ENCODE data around the gene UTF1.

UTF1 gene

DNA sequence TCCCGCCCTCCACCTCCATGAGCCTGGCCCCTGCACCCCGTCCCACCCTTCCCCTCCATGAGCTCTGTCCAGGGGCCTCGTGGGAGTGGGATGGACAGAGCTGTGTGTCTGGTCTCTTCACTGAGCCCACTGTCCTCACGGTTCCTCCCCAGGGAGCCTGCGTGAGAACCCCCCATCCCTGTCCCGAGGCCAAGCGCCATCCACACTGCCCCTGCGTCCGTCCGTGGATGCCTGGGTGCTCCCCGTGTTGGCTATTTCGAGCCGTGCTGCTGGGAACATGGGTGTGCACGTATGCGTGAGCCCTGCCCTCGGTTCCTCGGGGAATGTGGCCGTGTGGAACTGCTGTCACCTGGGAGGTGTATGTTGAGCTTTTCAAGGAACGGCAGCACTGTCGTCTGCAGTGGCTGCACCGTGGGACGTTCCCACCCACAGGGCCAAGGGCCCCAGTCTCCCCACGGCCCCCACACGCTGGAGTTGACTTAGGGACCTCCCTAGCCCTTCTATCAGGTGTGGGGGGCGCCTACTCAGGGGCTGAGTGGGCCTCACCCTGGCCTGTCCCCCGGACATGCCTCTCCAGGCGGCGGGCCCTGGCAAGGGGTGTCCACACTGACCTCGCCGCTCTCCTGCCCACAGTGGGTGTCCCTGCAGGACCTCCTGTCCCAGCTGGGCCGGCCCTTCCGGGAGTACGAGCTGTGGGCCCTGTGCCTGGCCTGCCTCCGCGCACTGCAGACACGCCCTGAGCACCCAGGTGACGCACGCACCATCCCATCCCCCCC, 41.9 kb upstream of the UTF1 start:
- H3K23ac ChIP-seq (ENCODE audit: low read length), result no peak overlapping the region
- H3K4me2 ChIP-seq (ENCODE audit: low read length), result no peak overlapping the region
- no peaks in the 10 kb centered on the region for H3K79me1 ChIP-seq (ENCODE audit: low read length)
- H3K79me2 ChIP-seq (ENCODE audit: control insufficient read depth, insufficient read depth, low read length), result no peaks in the 10 kb centered on the region
- H3K27me3 ChIP-seq (ENCODE audit: insufficient read depth, low read length, poor library complexity), result no peaks in the 10 kb centered on the region
- H3K4me3 ChIP-seq (ENCODE audit: low read length), result no peak overlapping the region
- no CpG with 5 or more reads among the region's 38 CpGs for WGBS (ENCODE audit: extremely low coverage, insufficient coverage, low lambda C conversion rate)
- H2BK5ac ChIP-seq (ENCODE audit: low read length), result no peak overlapping the region
- H3K9ac ChIP-seq (ENCODE audit: low read length), result no peak overlapping the region
- H2AK5ac ChIP-seq (ENCODE audit: low read length), result no peak overlapping the region
- H2BK120ac ChIP-seq (ENCODE audit: low read depth, low read length), result no peak overlapping the region
- H3K27ac ChIP-seq (ENCODE audit: low read depth, low read length), result no peak overlapping the region
- H3K4ac ChIP-seq (ENCODE audit: low read depth, low read length), result no peak overlapping the region
- no peak overlapping the region for H4K5ac ChIP-seq (ENCODE audit: low read length)
- H4K8ac ChIP-seq (ENCODE audit: low read depth, low read length), result no peak overlapping the region
- no peak overlapping the region for H2BK15ac ChIP-seq (replicated peaks; ENCODE audit: low read depth)
- H3K4me1 ChIP-seq (ENCODE audit: control insufficient read depth, low read depth, low read length), result no peaks in the 10 kb centered on the region
- no peak overlapping the region for H3K18ac ChIP-seq (ENCODE audit: low read length)
- no peak overlapping the region for H3K56ac ChIP-seq (ENCODE audit: low read length)
- H3K36me3 ChIP-seq (ENCODE audit: control insufficient read depth, insufficient read depth, low read length), result no peaks in the 10 kb centered on the region
- DNase-seq, result no peak

DNA sequence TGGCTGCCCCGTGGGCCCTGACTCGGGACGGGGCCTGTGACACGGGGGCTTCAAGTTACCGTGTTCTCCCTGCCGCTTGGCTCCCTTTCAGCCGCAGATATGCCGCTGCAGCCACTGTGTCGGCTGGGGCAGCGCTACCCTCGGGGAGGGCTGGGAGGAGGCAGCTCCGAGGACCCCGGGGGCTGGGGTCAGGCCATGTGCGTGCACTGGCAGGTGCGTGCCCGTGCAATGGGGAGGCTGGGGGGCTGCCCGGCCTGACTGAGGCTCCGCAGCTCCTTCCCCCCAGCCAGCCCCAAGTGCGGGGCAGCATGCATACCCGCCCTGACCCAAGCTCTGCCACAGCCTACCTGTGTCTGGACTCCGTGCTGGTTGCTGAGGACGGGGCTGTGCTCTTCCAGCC, 40.8 kb upstream of the UTF1 start:
- Histone ChIP-seq H3K79me1 (ENCODE audit: low read length) (no peaks in the 10 kb centered on the region), H3K27ac (ENCODE audit: low read depth, low read length) (no peak overlapping the region), H4K8ac (ENCODE audit: low read depth, low read length) (no peak overlapping the region), H3K4me2 (ENCODE audit: low read length) (no peak overlapping the region), H3K4me3 (ENCODE audit: low read length) (no peak overlapping the region), H3K18ac (ENCODE audit: low read length) (no peak overlapping the region), H2BK15ac (replicated peaks; ENCODE audit: low read depth) (no peak overlapping the region), H3K36me3 (ENCODE audit: control insufficient read depth, insufficient read depth, low read length) (no peaks in the 10 kb centered on the region), H2AK5ac (ENCODE audit: low read length) (no peak overlapping the region), H4K5ac (ENCODE audit: low read length) (no peak overlapping the region), H3K9ac (ENCODE audit: low read length) (no peak overlapping the region), H3K79me2 (ENCODE audit: control insufficient read depth, insufficient read depth, low read length) (no peaks in the 10 kb centered on the region), H2BK120ac (ENCODE audit: low read depth, low read length) (no peak overlapping the region), H3K4me1 (ENCODE audit: control insufficient read depth, low read depth, low read length) (no peaks in the 10 kb centered on the region), H3K4ac (ENCODE audit: low read depth, low read length) (no peak overlapping the region), H3K56ac (ENCODE audit: low read length) (no peak overlapping the region), H3K23ac (ENCODE audit: low read length) (no peak overlapping the region), H2BK5ac (ENCODE audit: low read length) (no peak overlapping the region), H3K27me3 (ENCODE audit: insufficient read depth, low read length, poor library complexity) (no peaks in the 10 kb centered on the region)
- no peak for DNase-seq
- WGBS (ENCODE audit: extremely low coverage, insufficient coverage, low lambda C conversion rate), result no CpG with 5 or more reads among the region's 22 CpGs

GRCh38 chr10:133189726-133190125, 40.3 kb upstream of the UTF1 start:
- H3K9ac ChIP-seq (ENCODE audit: low read length), result no peak overlapping the region
- H2BK15ac ChIP-seq (replicated peaks; ENCODE audit: low read depth), result no peak overlapping the region
- H2AK5ac ChIP-seq (ENCODE audit: low read length), result no peak overlapping the region
- H3K23ac ChIP-seq (ENCODE audit: low read length), result no peak overlapping the region
- WGBS (ENCODE audit: extremely low coverage, insufficient coverage, low lambda C conversion rate), result no CpG with 5 or more reads among the region's 14 CpGs
- H3K4me3 ChIP-seq (ENCODE audit: low read length), result no peak overlapping the region
- H3K18ac ChIP-seq (ENCODE audit: low read length), result no peak overlapping the region
- no peak overlapping the region for H3K27ac ChIP-seq (ENCODE audit: low read depth, low read length)
- no peak overlapping the region for H3K4me2 ChIP-seq (ENCODE audit: low read length)
- DNase-seq, result no peak
- no peak overlapping the region for H2BK5ac ChIP-seq (ENCODE audit: low read length)
- H3K79me2 ChIP-seq (ENCODE audit: control insufficient read depth, insufficient read depth, low read length), result no peaks in the 10 kb centered on the region
- no peaks in the 10 kb centered on the region for H3K79me1 ChIP-seq (ENCODE audit: low read length)
- no peaks in the 10 kb centered on the region for H3K4me1 ChIP-seq (ENCODE audit: control insufficient read depth, low read depth, low read length)
- H3K36me3 ChIP-seq (ENCODE audit: control insufficient read depth, insufficient read depth, low read length), result no peaks in the 10 kb centered on the region
- no peak overlapping the region for H4K8ac ChIP-seq (ENCODE audit: low read depth, low read length)
- H3K4ac ChIP-seq (ENCODE audit: low read depth, low read length), result no peak overlapping the region
- no peak overlapping the region for H4K5ac ChIP-seq (ENCODE audit: low read length)
- H3K56ac ChIP-seq (ENCODE audit: low read length), result no peak overlapping the region
- no peaks in the 10 kb centered on the region for H3K27me3 ChIP-seq (ENCODE audit: insufficient read depth, low read length, poor library complexity)
- H2BK120ac ChIP-seq (ENCODE audit: low read depth, low read length), result no peak overlapping the region

GRCh38 chr10:133190225-133190624, 39.8 kb upstream of the UTF1 start:
- H3K4me2 ChIP-seq (ENCODE audit: low read length), result no peak overlapping the region
- no peak overlapping the region for H3K18ac ChIP-seq (ENCODE audit: low read length)
- no peaks in the 10 kb centered on the region for H3K79me2 ChIP-seq (ENCODE audit: control insufficient read depth, insufficient read depth, low read length)
- H4K8ac ChIP-seq (ENCODE audit: low read depth, low read length), result no peak overlapping the region
- no peak overlapping the region for H2AK5ac ChIP-seq (ENCODE audit: low read length)
- no peak overlapping the region for H3K56ac ChIP-seq (ENCODE audit: low read length)
- no peaks in the 10 kb centered on the region for H3K36me3 ChIP-seq (ENCODE audit: control insufficient read depth, insufficient read depth, low read length)
- H3K4ac ChIP-seq (ENCODE audit: low read depth, low read length), result no peak overlapping the region
- no peak for DNase-seq
- no peak overlapping the region for H3K4me3 ChIP-seq (ENCODE audit: low read length)
- H2BK5ac ChIP-seq (ENCODE audit: low read length), result no peak overlapping the region
- no peaks in the 10 kb centered on the region for H3K27me3 ChIP-seq (ENCODE audit: insufficient read depth, low read length, poor library complexity)
- H3K9ac ChIP-seq (ENCODE audit: low read length), result no peak overlapping the region
- no peak overlapping the region for H3K23ac ChIP-seq (ENCODE audit: low read length)
- H3K79me1 ChIP-seq (ENCODE audit: low read length), result no peaks in the 10 kb centered on the region
- H3K4me1 ChIP-seq (ENCODE audit: control insufficient read depth, low read depth, low read length), result no peaks in the 10 kb centered on the region
- WGBS (ENCODE audit: extremely low coverage, insufficient coverage, low lambda C conversion rate), result no CpG with 5 or more reads among the region's 10 CpGs
- H3K27ac ChIP-seq (ENCODE audit: low read depth, low read length), result no peak overlapping the region
- no peak overlapping the region for H2BK120ac ChIP-seq (ENCODE audit: low read depth, low read length)
- H2BK15ac ChIP-seq (replicated peaks; ENCODE audit: low read depth), result no peak overlapping the region
- no peak overlapping the region for H4K5ac ChIP-seq (ENCODE audit: low read length)

DNA sequence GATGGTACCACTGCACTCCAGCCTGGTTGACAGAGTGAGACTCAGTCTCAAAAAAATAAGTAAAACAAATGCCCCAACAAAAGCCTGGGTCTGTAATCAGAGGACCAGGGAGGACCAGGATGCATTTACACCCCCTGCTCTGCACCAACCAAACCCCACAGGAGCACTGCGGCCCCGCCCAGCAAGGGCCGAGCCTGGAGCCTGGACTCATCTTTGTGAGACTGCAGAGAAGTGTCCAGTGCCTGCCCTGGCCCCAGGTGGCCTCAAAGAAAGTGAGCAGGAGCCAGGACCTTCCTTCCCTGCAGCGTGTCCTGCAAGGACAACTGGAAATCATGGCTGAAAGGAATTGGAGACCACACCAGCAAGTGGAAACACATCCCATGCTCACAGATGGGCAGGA, 38.4 kb upstream of the UTF1 start:
- DNase-seq, result no peak
- H3K4me2 ChIP-seq (ENCODE audit: low read length), result no peak overlapping the region
- no peak overlapping the region for H2BK120ac ChIP-seq (ENCODE audit: low read depth, low read length)
- no peak overlapping the region for H3K9ac ChIP-seq (ENCODE audit: low read length)
- no peak overlapping the region for H3K56ac ChIP-seq (ENCODE audit: low read length)
- WGBS (ENCODE audit: extremely low coverage, insufficient coverage, low lambda C conversion rate), result no CpG with 5 or more reads among the region's 4 CpGs
- H3K27ac ChIP-seq (ENCODE audit: low read depth, low read length), result no peak overlapping the region
- H4K8ac ChIP-seq (ENCODE audit: low read depth, low read length), result no peak overlapping the region
- H3K27me3 ChIP-seq (ENCODE audit: insufficient read depth, low read length, poor library complexity), result no peaks in the 10 kb centered on the region
- no peaks in the 10 kb centered on the region for H3K4me1 ChIP-seq (ENCODE audit: control insufficient read depth, low read depth, low read length)
- H3K18ac ChIP-seq (ENCODE audit: low read length), result no peak overlapping the region
- H3K4ac ChIP-seq (ENCODE audit: low read depth, low read length), result no peak overlapping the region
- no peaks in the 10 kb centered on the region for H3K79me1 ChIP-seq (ENCODE audit: low read length)
- no peaks in the 10 kb centered on the region for H3K36me3 ChIP-seq (ENCODE audit: control insufficient read depth, insufficient read depth, low read length)
- no peak overlapping the region for H2AK5ac ChIP-seq (ENCODE audit: low read length)
- no peaks in the 10 kb centered on the region for H3K79me2 ChIP-seq (ENCODE audit: control insufficient read depth, insufficient read depth, low read length)
- no peak overlapping the region for H2BK15ac ChIP-seq (replicated peaks; ENCODE audit: low read depth)
- no peak overlapping the region for H2BK5ac ChIP-seq (ENCODE audit: low read length)
- no peak overlapping the region for H3K4me3 ChIP-seq (ENCODE audit: low read length)
- H4K5ac ChIP-seq (ENCODE audit: low read length), result no peak overlapping the region
- no peak overlapping the region for H3K23ac ChIP-seq (ENCODE audit: low read length)

GRCh38 chr10:133194151-133194550, 35.9 kb upstream of the UTF1 start:
- H2BK15ac ChIP-seq (replicated peaks; ENCODE audit: low read depth), result no peak overlapping the region
- no peak overlapping the region for H4K8ac ChIP-seq (ENCODE audit: low read depth, low read length)
- H3K4me2 ChIP-seq (ENCODE audit: low read length), result no peak overlapping the region
- H3K27ac ChIP-seq (ENCODE audit: low read depth, low read length), result no peak overlapping the region
- H3K23ac ChIP-seq (ENCODE audit: low read length), result no peak overlapping the region
- H3K79me2 ChIP-seq (ENCODE audit: control insufficient read depth, insufficient read depth, low read length), result no peaks in the 10 kb centered on the region
- H2BK120ac ChIP-seq (ENCODE audit: low read depth, low read length), result no peak overlapping the region
- no peak for DNase-seq
- no peak overlapping the region for H3K18ac ChIP-seq (ENCODE audit: low read length)
- no peaks in the 10 kb centered on the region for H3K79me1 ChIP-seq (ENCODE audit: low read length)
- no peak overlapping the region for H3K56ac ChIP-seq (ENCODE audit: low read length)
- no CpG with 5 or more reads among the region's 4 CpGs for WGBS (ENCODE audit: extremely low coverage, insufficient coverage, low lambda C conversion rate)
- no peak overlapping the region for H2AK5ac ChIP-seq (ENCODE audit: low read length)
- no peak overlapping the region for H2BK5ac ChIP-seq (ENCODE audit: low read length)
- H3K4ac ChIP-seq (ENCODE audit: low read depth, low read length), result no peak overlapping the region
- no peaks in the 10 kb centered on the region for H3K27me3 ChIP-seq (ENCODE audit: insufficient read depth, low read length, poor library complexity)
- no peak overlapping the region for H4K5ac ChIP-seq (ENCODE audit: low read length)
- no peaks in the 10 kb centered on the region for H3K4me1 ChIP-seq (ENCODE audit: control insufficient read depth, low read depth, low read length)
- H3K36me3 ChIP-seq (ENCODE audit: control insufficient read depth, insufficient read depth, low read length), result no peaks in the 10 kb centered on the region
- no peak overlapping the region for H3K4me3 ChIP-seq (ENCODE audit: low read length)
- no peak overlapping the region for H3K9ac ChIP-seq (ENCODE audit: low read length)

Data from mesendoderm (in vitro differentiated cells).